Activated T-cell treated with anti-CD3 and anti-CD28 coated beads, Interleukin-2, amount 50 U/mL, for 1 hour (primary cell): Measurements from ENCODE around the gene ALMS1.
"Not testable (repeated sequence)": the region's sequence is repeated elsewhere in the genome, so short reads cannot be mapped to it uniquely, and the experiment has no call there.

Experiments used
- DNase-seq: peaks from one replicate; pipeline ENCODE4 v3.0.0-alpha.2; 2020

ALMS1 gene

GRCh38 chr2:73504850-73505249 lies 119.2 kb downstream of the ALMS1 start:
- not testable (repeated sequence) for DNase-seq

- not testable (repeated sequence) for DNase-seq
Measured at GRCh38 chr2:73510470-73510869, 124.8 kb downstream of the ALMS1 start.

GRCh38 chr2:73516033-73516432 lies 130.4 kb downstream of the ALMS1 start:
- DNase-seq = no peak

- no peak for DNase-seq
Measured at GRCh38 chr2:73528688-73529087, 143.1 kb downstream of the ALMS1 start.

GRCh38 chr2:73530773-73531172 lies 145.1 kb downstream of the ALMS1 start:
- not testable (repeated sequence) for DNase-seq

- DNase-seq = no peak
Measured at GRCh38 chr2:73532381-73532780, 146.7 kb downstream of the ALMS1 start.

- no peak for DNase-seq
Measured at GRCh38 chr2:73536133-73536840, 150.7 kb downstream of the ALMS1 start.

GRCh38 chr2:73560875-73561274 lies 175.2 kb downstream of the ALMS1 start:
- not testable (repeated sequence) for DNase-seq

- DNase-seq = no peak
Measured at GRCh38 chr2:73561422-73561821, 175.8 kb downstream of the ALMS1 start.

- DNase-seq = no peak
Measured at GRCh38 chr2:73564986-73565385, 179.3 kb downstream of the ALMS1 start.

- DNase-seq = no peak
Measured at GRCh38 chr2:73566288-73566878, 180.7 kb downstream of the ALMS1 start.

- DNase-seq = no peak
Measured at GRCh38 chr2:73575261-73575660, 189.6 kb downstream of the ALMS1 start.

GRCh38 chr2:73582364-73582763 lies 196.7 kb downstream of the ALMS1 start:
- no peak for DNase-seq

GRCh38 chr2:73588177-73588576 lies 202.5 kb downstream of the ALMS1 start:
- no peak for DNase-seq

GRCh38 chr2:73593680-73594079 lies 208.0 kb downstream of the ALMS1 start:
- no peak for DNase-seq

- no peak for DNase-seq
Measured at GRCh38 chr2:73594251-73594650, 208.6 kb downstream of the ALMS1 start.

GRCh38 chr2:73601780-73602179 lies 216.1 kb downstream of the ALMS1 start:
- no peak for DNase-seq

GRCh38 chr2:73603099-73603588 lies 217.5 kb downstream of the ALMS1 start:
- DNase-seq = not testable (repeated sequence)

- DNase-seq = not testable (repeated sequence)
Measured at GRCh38 chr2:73604589-73604988, 219.0 kb downstream of the ALMS1 start.

GRCh38 chr2:73610111-73610510 lies 224.5 kb downstream of the ALMS1 start:
- DNase-seq = no peak

GRCh38 chr2:73611193-73611592 lies 225.6 kb downstream of the ALMS1 start:
- DNase-seq = no peak

GRCh38 chr2:73611867-73612266 lies 226.2 kb downstream of the ALMS1 start:
- no peak for DNase-seq

GRCh38 chr2:73614105-73614504 lies 228.5 kb downstream of the ALMS1 start:
- no peak for DNase-seq

GRCh38 chr2:73614997-73615396 lies 229.4 kb downstream of the ALMS1 start:
- no peak for DNase-seq

- DNase-seq = not testable (repeated sequence)
Measured at GRCh38 chr2:73619925-73620324, 234.3 kb downstream of the ALMS1 start.
